HepG2 (cell line): ENCODE data around the gene FBRSL1. TPM values are rescaled to one million over a fixed set of nuclear protein-coding genes. Genes with fewer than 3 reads are reported as not detected.
A peak's percentile ranks its signal among the peaks of the same experiment; 100 is the strongest.

ENCODE experiments used
- ATF3 ChIP-seq: sonication (generic); formaldehyde crosslinking; IDR thresholded peaks from 2 replicates; pipeline ENCODE4 v1.4.0; 2020; ENCODE audit warnings: missing genetic modification reagents
- GABPB1 ChIP-seq: IDR thresholded peaks from 2 replicates; pipeline ENCODE4 v1.6.1; 2016; ENCODE audit warnings: mild to moderate bottlenecking, missing genetic modification reagents, moderate library complexity, missing compliant biosample characterization
- HMG20B ChIP-seq: conservative IDR thresholded peaks from 2 replicates; pipeline ENCODE4 v1.6.1; 2016; ENCODE audit warnings: missing genetic modification reagents, missing compliant biosample characterization
- JARID2 ChIP-seq: sonication (generic); formaldehyde crosslinking; IDR thresholded peaks from 2 replicates; pipeline ENCODE4 v1.8.1; 2023; ENCODE audit warnings: missing genetic modification reagents, inconsistent platforms; ENCODE audit not compliant: insufficient replicate concordance
- PRPF4 ChIP-seq: fragments of 200-400 bp; formaldehyde crosslinking; IDR thresholded peaks from 2 replicates; pipeline ENCODE4 v1.6.1; 2016; ENCODE audit warnings: low read length, low read depth; ENCODE audit not compliant: poor library complexity, severe bottlenecking
- THAP9 ChIP-seq: sonication (generic); formaldehyde crosslinking; IDR thresholded peaks from 2 replicates; pipeline ENCODE4; 2020; ENCODE audit warnings: missing genetic modification reagents, mild to moderate bottlenecking, borderline replicate concordance
- U2AF1 ChIP-seq: fragments of 200-400 bp; formaldehyde crosslinking; optimal IDR thresholded peaks from 2 replicates; pipeline ENCODE3; 2017; ENCODE audit warnings: mild to moderate bottlenecking, low read depth, low read length
- ZNF713 ChIP-seq: sonication (generic); formaldehyde crosslinking; IDR thresholded peaks from 2 replicates; pipeline ENCODE4 v1.4.0; 2020; ENCODE audit warnings: mild to moderate bottlenecking, missing genetic modification reagents
- polyA plus RNA-seq, 8 experiments: library from polyadenylated mRNA; depleted of rRNA in 3 of 8; stranded (reverse) in 7 of 8; unstranded in 1 of 8; fragments of >200 nt; fragmentation: Illumina TruSeq in 4 of 8; extraction: Trizol in 4 of 8; gene quantifications; 2 replicates each; pipeline versions ENCODE4 v1.2.1 to v1.2.3, GENCODE V29; 2011 to 2016; ENCODE audit warnings: low read depth in 4 of 8, missing spikeins in 1 of 8, mixed read lengths in 1 of 8; ENCODE audit not compliant: insufficient read depth in 1 of 8
- total RNA-seq, 5 experiments: library from RNA; depleted of rRNA; stranded (reverse); fragments of >200 nt; fragmentation: Illumina TruSeq; extraction: Trizol; gene quantifications; 2 replicates each; pipeline ENCODE4 v1.2.3, GENCODE V29; 2016; ENCODE audit warnings: low read depth in 1 of 5
- TF ChIP-seq, protein P1 (sequence below), 2 experiments: sonication (generic) in 1 of 2; formaldehyde crosslinking in 1 of 2; IDR thresholded peaks; 2 replicates each; pipeline versions ENCODE4 v1.6.1 to v1.9.0; 2014 to 2022; ENCODE audit warnings: antibody characterized with exemption in 1 of 2, borderline replicate concordance in 1 of 2, inconsistent platforms in 1 of 2, low read depth in 1 of 2, missing genetic modification reagents in 1 of 2
- TF ChIP-seq, protein P2 (sequence below): sonication (generic); formaldehyde crosslinking; IDR thresholded peaks from 2 replicates; pipeline ENCODE4 v1.8.0; 2022; ENCODE audit warnings: mild to moderate bottlenecking, missing genetic modification reagents, moderate library complexity
- TF ChIP-seq, protein P3 (sequence below): sonication (generic); formaldehyde crosslinking; IDR thresholded peaks from 2 replicates; pipeline ENCODE4 v1.5.1; 2020; ENCODE audit warnings: mild to moderate bottlenecking, missing genetic modification reagents, borderline replicate concordance

Gene FBRSL1
- total and polyA plus RNA-seq, 2 of the 13 experiments (the other 11 are each of a cell fraction or from before 2014, with no cell fraction given): 3.6 to 7.9 TPM

DNA sequence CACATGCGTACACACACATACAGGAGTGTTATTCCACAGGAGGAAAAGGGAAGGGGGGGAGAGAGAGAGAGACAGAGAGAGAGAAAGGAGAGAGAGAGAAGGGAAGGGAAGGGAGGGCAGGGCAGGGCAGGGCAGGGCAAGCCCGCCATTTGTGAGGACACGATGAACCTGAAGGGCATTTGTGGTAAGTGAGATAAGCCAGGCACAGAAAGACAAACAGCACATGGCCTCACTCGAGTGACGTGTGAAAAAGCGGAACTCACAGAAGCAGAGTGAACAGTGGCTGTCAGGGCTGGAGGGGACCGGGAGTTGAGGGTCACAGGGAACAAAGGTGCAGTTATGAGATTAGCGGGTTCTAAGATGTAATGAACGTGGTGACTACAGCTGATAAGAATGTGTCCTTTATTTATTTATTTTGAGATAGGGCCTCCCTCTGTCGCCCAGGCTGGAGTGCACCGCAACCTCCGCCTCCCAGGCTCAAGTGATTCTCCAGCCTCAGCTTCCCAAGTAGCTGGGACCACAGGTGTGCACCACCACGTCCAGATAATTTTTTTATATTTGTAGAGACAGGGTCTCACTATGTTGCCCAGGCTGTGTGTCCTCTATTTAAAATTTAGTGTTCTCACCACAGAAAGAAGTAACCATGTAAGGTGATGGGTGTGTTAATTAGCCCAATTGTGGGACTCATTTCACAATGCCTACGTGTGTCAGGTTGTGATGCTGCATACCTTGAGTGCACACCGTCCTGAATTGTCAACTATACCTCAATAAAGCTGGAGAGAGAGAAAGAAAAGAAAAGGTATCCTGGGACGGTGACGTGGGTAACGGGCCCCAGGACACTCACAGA lies 18.7 kb upstream of the FBRSL1 start (continued):
- TF ChIP-seq, protein P1, sequence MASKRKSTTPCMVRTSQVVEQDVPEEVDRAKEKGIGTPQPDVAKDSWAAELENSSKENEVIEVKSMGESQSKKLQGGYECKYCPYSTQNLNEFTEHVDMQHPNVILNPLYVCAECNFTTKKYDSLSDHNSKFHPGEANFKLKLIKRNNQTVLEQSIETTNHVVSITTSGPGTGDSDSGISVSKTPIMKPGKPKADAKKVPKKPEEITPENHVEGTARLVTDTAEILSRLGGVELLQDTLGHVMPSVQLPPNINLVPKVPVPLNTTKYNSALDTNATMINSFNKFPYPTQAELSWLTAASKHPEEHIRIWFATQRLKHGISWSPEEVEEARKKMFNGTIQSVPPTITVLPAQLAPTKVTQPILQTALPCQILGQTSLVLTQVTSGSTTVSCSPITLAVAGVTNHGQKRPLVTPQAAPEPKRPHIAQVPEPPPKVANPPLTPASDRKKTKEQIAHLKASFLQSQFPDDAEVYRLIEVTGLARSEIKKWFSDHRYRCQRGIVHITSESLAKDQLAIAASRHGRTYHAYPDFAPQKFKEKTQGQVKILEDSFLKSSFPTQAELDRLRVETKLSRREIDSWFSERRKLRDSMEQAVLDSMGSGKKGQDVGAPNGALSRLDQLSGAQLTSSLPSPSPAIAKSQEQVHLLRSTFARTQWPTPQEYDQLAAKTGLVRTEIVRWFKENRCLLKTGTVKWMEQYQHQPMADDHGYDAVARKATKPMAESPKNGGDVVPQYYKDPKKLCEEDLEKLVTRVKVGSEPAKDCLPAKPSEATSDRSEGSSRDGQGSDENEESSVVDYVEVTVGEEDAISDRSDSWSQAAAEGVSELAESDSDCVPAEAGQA (IDR thresholded peaks at IDR 0.05; ENCODE audit: low read depth): peak; percentile 76; the same call in 1 of the 2 replicates
- TF ChIP-seq, protein P1 (CRISPR knock-in tag; IDR thresholded peaks at IDR 0.05; ENCODE audit: borderline replicate concordance): no peak
- TF ChIP-seq PRPF4: no peak
- TF ChIP-seq U2AF1: no peak
- peak; percentile 57; the same call in 1 of the 2 replicates for TF ChIP-seq GABPB1 (CRISPR knock-in tag)
- no peak for TF ChIP-seq ZNF713 (CRISPR knock-in tag)
- no peak for TF ChIP-seq JARID2 (CRISPR knock-in tag)
- no peak for TF ChIP-seq THAP9 (CRISPR knock-in tag)
- TF ChIP-seq, protein P2, sequence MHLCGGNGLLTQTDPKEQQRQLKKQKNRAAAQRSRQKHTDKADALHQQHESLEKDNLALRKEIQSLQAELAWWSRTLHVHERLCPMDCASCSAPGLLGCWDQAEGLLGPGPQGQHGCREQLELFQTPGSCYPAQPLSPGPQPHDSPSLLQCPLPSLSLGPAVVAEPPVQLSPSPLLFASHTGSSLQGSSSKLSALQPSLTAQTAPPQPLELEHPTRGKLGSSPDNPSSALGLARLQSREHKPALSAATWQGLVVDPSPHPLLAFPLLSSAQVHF (CRISPR knock-in tag): no peak
- TF ChIP-seq, protein P3, sequence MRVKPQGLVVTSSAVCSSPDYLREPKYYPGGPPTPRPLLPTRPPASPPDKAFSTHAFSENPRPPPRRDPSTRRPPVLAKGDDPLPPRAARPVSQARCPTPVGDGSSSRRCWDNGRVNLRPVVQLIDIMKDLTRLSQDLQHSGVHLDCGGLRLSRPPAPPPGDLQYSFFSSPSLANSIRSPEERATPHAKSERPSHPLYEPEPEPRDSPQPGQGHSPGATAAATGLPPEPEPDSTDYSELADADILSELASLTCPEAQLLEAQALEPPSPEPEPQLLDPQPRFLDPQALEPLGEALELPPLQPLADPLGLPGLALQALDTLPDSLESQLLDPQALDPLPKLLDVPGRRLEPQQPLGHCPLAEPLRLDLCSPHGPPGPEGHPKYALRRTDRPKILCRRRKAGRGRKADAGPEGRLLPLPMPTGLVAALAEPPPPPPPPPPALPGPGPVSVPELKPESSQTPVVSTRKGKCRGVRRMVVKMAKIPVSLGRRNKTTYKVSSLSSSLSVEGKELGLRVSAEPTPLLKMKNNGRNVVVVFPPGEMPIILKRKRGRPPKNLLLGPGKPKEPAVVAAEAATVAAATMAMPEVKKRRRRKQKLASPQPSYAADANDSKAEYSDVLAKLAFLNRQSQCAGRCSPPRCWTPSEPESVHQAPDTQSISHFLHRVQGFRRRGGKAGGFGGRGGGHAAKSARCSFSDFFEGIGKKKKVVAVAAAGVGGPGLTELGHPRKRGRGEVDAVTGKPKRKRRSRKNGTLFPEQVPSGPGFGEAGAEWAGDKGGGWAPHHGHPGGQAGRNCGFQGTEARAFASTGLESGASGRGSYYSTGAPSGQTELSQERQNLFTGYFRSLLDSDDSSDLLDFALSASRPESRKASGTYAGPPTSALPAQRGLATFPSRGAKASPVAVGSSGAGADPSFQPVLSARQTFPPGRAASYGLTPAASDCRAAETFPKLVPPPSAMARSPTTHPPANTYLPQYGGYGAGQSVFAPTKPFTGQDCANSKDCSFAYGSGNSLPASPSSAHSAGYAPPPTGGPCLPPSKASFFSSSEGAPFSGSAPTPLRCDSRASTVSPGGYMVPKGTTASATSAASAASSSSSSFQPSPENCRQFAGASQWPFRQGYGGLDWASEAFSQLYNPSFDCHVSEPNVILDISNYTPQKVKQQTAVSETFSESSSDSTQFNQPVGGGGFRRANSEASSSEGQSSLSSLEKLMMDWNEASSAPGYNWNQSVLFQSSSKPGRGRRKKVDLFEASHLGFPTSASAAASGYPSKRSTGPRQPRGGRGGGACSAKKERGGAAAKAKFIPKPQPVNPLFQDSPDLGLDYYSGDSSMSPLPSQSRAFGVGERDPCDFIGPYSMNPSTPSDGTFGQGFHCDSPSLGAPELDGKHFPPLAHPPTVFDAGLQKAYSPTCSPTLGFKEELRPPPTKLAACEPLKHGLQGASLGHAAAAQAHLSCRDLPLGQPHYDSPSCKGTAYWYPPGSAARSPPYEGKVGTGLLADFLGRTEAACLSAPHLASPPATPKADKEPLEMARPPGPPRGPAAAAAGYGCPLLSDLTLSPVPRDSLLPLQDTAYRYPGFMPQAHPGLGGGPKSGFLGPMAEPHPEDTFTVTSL (CRISPR knock-in tag): peak; percentile 45; the same call in 1 of the 2 replicates
- peak; percentile 93 for TF ChIP-seq ATF3 (CRISPR knock-in tag)
- peak; percentile 83 for TF ChIP-seq HMG20B (CRISPR knock-in tag)
